Large intestine (tissue), 12 donors: ENCODE measurements around the gene GPNMB. TPM values are rescaled to one million over a fixed set of nuclear protein-coding genes. Genes with fewer than 3 reads are reported as not detected.
"Not testable (repeated sequence)": the region's sequence is repeated elsewhere in the genome, so short reads cannot be mapped to it uniquely, and the experiment has no call there.

Source experiments
- DNase-seq, 2 donors: peaks; one replicate each; pipeline versions ENCODE4 v3.0.0 to v3.0.0-alpha.2; 2013
- H3K27ac ChIP-seq: one replicate; pipeline ENCODE4 v1.5.1; 2013; ENCODE audit warnings: low read length
- H3K27me3 ChIP-seq: 2 replicates; pipeline ENCODE4 v1.6.1; 2013; ENCODE audit warnings: low read length; ENCODE audit not compliant: control insufficient read depth, insufficient read depth
- H3K36me3 ChIP-seq: 2 replicates; pipeline ENCODE4 v1.6.1; 2013; ENCODE audit warnings: low read length; ENCODE audit not compliant: control insufficient read depth, insufficient read depth
- H3K4me1 ChIP-seq: one replicate; pipeline ENCODE4 v1.6.1; 2013; ENCODE audit warnings: low read length; ENCODE audit not compliant: control insufficient read depth, insufficient read depth
- H3K4me3 ChIP-seq: one replicate; pipeline ENCODE4 v1.5.1; 2013; ENCODE audit warnings: low read length
- H3K9me3 ChIP-seq: one replicate; pipeline ENCODE4 v1.6.1; 2013; ENCODE audit warnings: mild to moderate bottlenecking, low read depth, low read length, moderate library complexity; ENCODE audit not compliant: control insufficient read depth
- WGBS: methylation state at CpG from one replicate; pipeline ENCODE4 v1.1.5; 2013; ENCODE audit warnings: low lambda C conversion rate; ENCODE audit not compliant: insufficient coverage; 5-methylcytosine and 5-hydroxymethylcytosine counted together
- long read RNA-seq, 11 donors: transcript quantifications; one replicate each; lab custom pipeline, GENCODE V29; 2026
- polyA plus RNA-seq: library from polyadenylated mRNA; unstranded; fragments of 120-200 nt; gene quantifications from one replicate; pipeline ENCODE4 v1.2.1, GENCODE V29; 2013

The GPNMB gene
- polyA plus RNA-seq, result 6.0 TPM
- long read RNA-seq, donor 1, result 0 reads
- long read RNA-seq, donor 2, partial matches to known transcripts, result 0 of 1 reads
- long read RNA-seq, donor 2, other reads (novel, unspliced or antisense), result 0 of 1 reads
- long read RNA-seq, donor 3, result 0 reads
- long read RNA-seq, donor 4, result 0 reads
- long read RNA-seq, donor 5, result 0 reads
- long read RNA-seq, donor 6, partial matches to known transcripts, result 0 of 2 reads
- long read RNA-seq, donor 6, other reads (novel, unspliced or antisense), result 0 of 2 reads
- long read RNA-seq, donor 7, partial matches to known transcripts, result 0 of 1 reads
- long read RNA-seq, donor 7, other reads (novel, unspliced or antisense), result 0 of 1 reads
- long read RNA-seq, donor 8, result 0 reads
- long read RNA-seq, donor 9, partial matches to known transcripts, result 0 of 1 reads
- long read RNA-seq, donor 9, other reads (novel, unspliced or antisense), result 0 of 1 reads
- long read RNA-seq, donor 10, partial matches to known transcripts, result 0 of 1 reads
- long read RNA-seq, donor 10, other reads (novel, unspliced or antisense), result 0 of 1 reads
- long read RNA-seq, donor 11, result 0 reads

- peak within 1 kb of the TSS; percentile 23 for H3K4me3 ChIP-seq
- H3K36me3 ChIP-seq, result no peaks in the 10 kb centered on the region
- H3K4me1 ChIP-seq, result peaks cover 7% of the 10 kb centered on the region
- no peak within 1 kb of the TSS for H3K27ac ChIP-seq
- WGBS, result 50% methylated on average over 2 of the region's 7 CpGs
- H3K27me3 ChIP-seq, result peaks cover 39% of the 10 kb centered on the region
- H3K9me3 ChIP-seq, result peaks cover 3% of the 10 kb centered on the region
- DNase-seq, result no peak
Observed at GRCh38 chr7:23246555-23246954, at the start of gene GPNMB. Gene GPNMB (plus strand): TSS chr7:23246775. CDS start chr7:23246858, 83 bp downstream.

- H3K27ac ChIP-seq, H3K27me3 ChIP-seq, H3K4me1 ChIP-seq, H3K9me3 ChIP-seq, H3K4me3 ChIP-seq, DNase-seq: not testable (repeated sequence)
- no CpG with 5 or more reads among the region's 5 CpGs for whole genome bisulfite sequencing
- H3K36me3 ChIP-seq, result peaks cover 25% of the 10 kb centered on the region
Observed at GRCh38 chr7:23197745-23198144, 48.8 kb upstream of the GPNMB start.

DNA sequence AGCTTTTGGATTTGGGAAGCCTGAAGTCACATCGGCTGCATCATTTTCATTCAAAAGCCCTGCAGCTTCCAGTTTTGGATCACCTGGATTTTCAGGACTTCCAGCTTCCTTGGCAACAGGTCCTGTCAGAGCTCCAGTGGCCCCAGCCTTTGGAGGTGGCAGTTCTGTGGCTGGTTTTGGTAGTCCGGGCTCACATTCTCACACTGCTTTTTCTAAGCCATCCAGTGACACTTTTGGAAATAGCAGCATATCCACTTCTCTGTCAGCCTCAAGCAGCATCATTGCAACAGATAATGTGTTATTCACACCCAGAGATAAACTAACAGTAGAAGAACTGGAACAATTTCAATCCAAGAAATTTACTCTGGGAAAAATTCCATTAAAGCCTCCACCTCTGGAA lies 46.2 kb upstream of the GPNMB start:
- H3K27ac ChIP-seq, result no peak overlapping the region
- no peak overlapping the region for H3K4me3 ChIP-seq
- no CpG with 5 or more reads among the region's 2 CpGs for WGBS
- H3K27me3 ChIP-seq, result no peaks in the 10 kb centered on the region
- H3K36me3 ChIP-seq, result peaks cover 19% of the 10 kb centered on the region
- no peaks in the 10 kb centered on the region for H3K4me1 ChIP-seq
- H3K9me3 ChIP-seq, result no peaks in the 10 kb centered on the region
- DNase-seq, result no peak

DNA sequence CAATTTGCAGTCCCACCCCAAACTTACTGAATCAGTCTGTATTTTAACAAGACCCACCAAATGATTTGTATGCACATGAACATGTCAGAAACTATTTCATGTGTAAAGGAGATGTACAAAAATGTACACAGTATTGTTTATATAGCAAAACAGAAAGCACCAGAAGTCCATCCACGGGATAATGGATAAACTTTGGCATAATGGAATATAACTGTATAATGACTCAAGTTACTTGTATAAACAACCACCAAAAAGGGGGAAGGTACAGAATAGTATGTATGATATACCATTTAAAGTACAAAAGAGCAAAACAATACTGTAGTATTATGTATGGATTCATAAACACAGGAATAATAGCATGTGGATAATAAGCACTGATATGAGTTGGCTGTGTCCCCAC lies 42.3 kb upstream of the GPNMB start:
- Histone ChIP-seq H3K9me3 (no peaks in the 10 kb centered on the region), H3K36me3 (peaks cover 13% of the 10 kb centered on the region), H3K27ac (no peak overlapping the region), H3K27me3 (peaks cover 2% of the 10 kb centered on the region), H3K4me3 (no peak overlapping the region), H3K4me1 (peaks cover 5% of the 10 kb centered on the region)
- DNase-seq, result no peak
- no CpG with 5 or more reads among the region's 1 CpG for WGBS

DNA sequence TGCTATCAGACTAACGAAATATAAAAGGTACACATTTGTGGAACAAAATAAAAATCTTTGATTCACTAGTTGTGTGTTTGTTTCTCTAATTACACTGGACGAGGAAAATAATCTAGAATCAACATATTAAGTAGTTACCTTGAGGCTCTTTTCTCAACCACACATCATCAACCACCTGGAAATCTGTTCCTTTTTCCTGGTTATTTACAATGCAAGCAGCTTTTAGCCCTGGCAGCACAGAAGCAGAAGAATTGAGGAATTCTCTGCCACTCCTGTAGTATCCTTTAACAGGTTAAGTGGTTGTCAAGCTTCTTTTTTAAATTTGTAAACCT lies 41.0 kb upstream of the GPNMB start:
- peaks cover 2% of the 10 kb centered on the region for H3K36me3 ChIP-seq
- WGBS, result 88% methylated on average over 1 of the region's 2 CpGs
- peak overlapping the region; percentile 27 for H3K4me3 ChIP-seq
- no peaks in the 10 kb centered on the region for H3K9me3 ChIP-seq
- peaks cover 2% of the 10 kb centered on the region for H3K27me3 ChIP-seq
- H3K27ac ChIP-seq, result no peak overlapping the region
- DNase-seq, result no peak
- H3K4me1 ChIP-seq, result peaks cover 5% of the 10 kb centered on the region

DNA sequence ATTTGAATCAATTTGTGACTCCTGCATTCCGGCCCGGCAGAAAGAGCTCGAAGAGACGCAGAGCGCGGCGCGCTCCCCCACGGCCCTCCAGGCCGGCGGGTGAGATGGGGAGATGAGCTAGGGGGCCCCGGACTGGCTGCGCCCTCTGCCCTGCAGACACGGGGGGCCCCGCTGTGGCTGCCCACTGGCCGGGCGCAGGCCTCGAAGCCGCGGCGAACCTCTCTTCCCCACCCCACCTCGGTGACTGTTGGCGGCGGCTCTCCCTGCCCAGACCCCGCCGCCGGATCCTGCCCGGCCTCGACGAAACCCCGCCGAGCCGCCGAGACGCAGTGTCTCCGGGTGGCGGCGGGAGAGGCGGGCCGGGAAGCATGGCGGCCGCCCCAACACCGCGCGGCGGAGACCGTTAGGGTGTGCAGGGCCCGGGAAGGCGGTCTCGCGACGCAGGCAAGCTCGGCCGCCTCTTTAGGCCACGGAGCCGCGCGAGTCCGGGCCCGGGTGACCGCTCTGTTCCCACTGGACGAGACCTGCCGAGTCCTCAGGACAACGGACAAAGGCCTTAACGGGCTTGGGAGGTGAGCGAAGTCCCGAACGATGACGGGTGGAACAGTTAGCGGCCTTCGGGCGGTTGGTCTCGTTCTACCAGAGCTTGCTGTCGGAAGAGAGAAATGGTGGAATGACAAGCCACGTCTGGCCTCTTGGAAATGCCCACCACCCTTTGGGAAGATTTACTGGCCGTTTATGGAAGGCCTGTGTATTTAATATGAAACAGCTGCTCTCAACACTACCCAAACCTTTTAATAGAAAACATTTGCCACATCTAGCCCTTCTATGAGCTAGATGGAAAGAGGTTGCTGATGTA lies 40.4 kb upstream of the GPNMB start:
- Histone ChIP-seq H3K27me3 (peaks cover 2% of the 10 kb centered on the region), H3K36me3 (no peaks in the 10 kb centered on the region), H3K27ac (peak overlapping the region; percentile 37), H3K9me3 (no peaks in the 10 kb centered on the region), H3K4me1 (peaks cover 5% of the 10 kb centered on the region), H3K4me3 (peak overlapping the region; percentile 27)
- WGBS, result 40% methylated on average over 1 of the region's 76 CpGs
- DNase-seq, result peak in 1 of 2 donors; percentile 48

- WGBS, result no CpG with 5 or more reads among the region's 2 CpGs
- DNase-seq, result peak in 1 of 2 donors; percentile 19
- no peak overlapping the region for H3K27ac ChIP-seq
Observed at GRCh38 chr7:23207021-23207420, 39.6 kb upstream of the GPNMB start.

GRCh38 chr7:23207884-23208283 lies 38.7 kb upstream of the GPNMB start:
- peaks cover 2% of the 10 kb centered on the region for H3K27me3 ChIP-seq

More at GRCh38 chr7:23207021-23207420, 39.6 kb upstream of the GPNMB start:
- Histone ChIP-seq H3K36me3 (no peaks in the 10 kb centered on the region), H3K4me1 (peaks cover 10% of the 10 kb centered on the region), H3K9me3 (no peaks in the 10 kb centered on the region), H3K27me3 (peaks cover 2% of the 10 kb centered on the region), H3K4me3 (no peak overlapping the region)

DNA sequence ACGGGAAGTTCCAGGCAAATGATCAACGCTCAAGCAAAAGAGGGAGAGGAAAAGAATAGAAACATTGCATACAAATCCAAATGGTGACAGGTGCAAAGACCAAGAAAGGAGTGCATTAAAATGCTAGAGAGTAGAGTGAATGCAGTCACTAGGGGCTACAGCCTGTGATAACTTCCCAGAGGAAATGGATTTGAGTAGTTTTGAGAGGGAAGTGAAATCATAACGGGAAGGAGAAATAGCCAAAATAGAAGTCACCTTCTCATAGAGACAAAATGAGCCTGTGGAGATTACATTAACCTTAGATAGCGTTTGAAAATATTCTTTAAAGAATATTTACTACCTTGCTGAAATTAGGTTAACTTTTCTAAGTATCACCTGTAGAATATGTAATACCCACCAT lies 38.3 kb upstream of the GPNMB start:
- peaks cover 11% of the 10 kb centered on the region for H3K4me1 ChIP-seq
- H3K36me3 ChIP-seq, result no peaks in the 10 kb centered on the region
- H3K4me3 ChIP-seq, result no peak overlapping the region
- no peak overlapping the region for H3K27ac ChIP-seq
- 84% methylated on average over 4 of the region's 4 CpGs for WGBS
- H3K9me3 ChIP-seq, result no peaks in the 10 kb centered on the region
- H3K27me3 ChIP-seq, result peaks cover 2% of the 10 kb centered on the region
- DNase-seq, result no peak

More at GRCh38 chr7:23207884-23208283, 38.7 kb upstream of the GPNMB start:
- no peaks in the 10 kb centered on the region for H3K36me3 ChIP-seq
- H3K27ac ChIP-seq, result no peak overlapping the region
- peaks cover 11% of the 10 kb centered on the region for H3K4me1 ChIP-seq
- no peaks in the 10 kb centered on the region for H3K9me3 ChIP-seq
- H3K4me3 ChIP-seq, result no peak overlapping the region
- WGBS, result 100% methylated on average over 1 of the region's 3 CpGs
- no peak for DNase-seq

DNA sequence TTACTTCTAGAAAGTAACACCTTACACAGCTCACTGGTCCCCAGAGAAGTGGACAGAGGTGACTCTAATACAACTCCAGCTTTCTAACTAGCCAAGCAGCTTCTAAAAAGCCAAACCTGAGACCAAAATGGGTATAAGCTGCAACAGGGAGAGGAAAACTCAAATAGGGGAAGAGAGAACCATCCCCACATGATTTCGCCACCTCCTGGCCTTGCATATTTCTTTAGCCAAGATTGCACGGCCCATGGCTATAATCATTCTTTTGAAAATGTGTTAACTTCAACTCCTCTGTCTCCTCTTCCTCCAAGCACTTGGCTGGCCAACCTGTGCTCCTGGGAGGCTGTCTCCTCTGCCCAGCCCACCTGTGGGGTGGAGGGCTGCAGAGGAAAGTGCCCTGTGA lies 36.1 kb upstream of the GPNMB start:
- H3K4me3 ChIP-seq, result no peak overlapping the region
- no CpG with 5 or more reads among the region's 2 CpGs for WGBS
- no peak overlapping the region for H3K27ac ChIP-seq
- DNase-seq, result no peak
- H3K9me3 ChIP-seq, result no peaks in the 10 kb centered on the region
- H3K27me3 ChIP-seq, result peaks cover 2% of the 10 kb centered on the region
- H3K36me3 ChIP-seq, result no peaks in the 10 kb centered on the region
- H3K4me1 ChIP-seq, result peaks cover 11% of the 10 kb centered on the region
